AG20443 (cell line): ENCODE results near the gene TIGD7.
"Not testable (repeated sequence)": the region's sequence is repeated elsewhere in the genome, so short reads cannot be mapped to it uniquely, and the experiment has no call there.

ENCODE experiments used
- DNase-seq: peaks from one replicate; pipeline ENCODE4 v3.0.0; 2012; ENCODE audit warnings: low spot score, mixed read lengths

TIGD7 gene

DNA sequence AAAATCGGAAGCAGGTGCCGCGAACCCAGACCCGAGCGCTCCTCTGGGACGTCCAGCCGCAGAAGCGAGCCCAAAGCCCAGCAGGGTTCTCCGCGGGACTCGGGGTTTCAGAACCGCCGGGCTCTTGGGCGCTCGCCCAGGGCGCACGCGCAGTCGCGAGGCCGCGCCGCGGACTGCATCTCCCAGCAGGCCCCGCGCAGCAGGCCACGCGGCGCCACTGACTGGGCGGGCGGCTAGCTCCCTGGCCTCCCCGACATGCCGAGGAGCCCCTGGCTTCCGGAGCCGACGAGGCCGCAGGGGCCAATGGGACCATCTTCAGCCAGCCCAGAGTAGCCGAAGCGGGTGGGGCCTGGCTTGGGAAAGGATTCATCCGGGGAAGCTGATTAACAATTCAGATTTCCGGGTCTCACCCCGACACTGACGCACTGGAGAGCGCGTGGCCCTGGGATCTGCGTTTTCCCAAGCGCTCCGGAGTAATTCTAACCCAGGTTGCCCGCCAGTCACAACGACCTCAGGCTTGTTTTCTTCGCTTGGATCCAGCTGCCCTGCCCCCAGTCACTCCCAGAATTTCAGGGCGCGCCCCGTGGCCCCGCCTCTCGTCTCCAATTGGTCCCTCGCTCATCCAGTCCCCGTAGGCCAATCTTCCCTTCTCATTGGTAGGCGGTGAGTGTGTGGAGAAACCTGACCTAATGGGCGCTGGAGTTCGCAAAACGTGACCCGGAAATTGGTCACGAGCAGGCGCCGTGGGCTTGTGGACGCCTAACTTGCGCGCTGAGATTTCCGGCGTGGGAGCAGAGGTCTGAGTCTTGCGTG is 22.3 kb downstream of the TIGD7 start, which contains the start of gene ZNF263:
Gene ZNF263, plus strand, starts transcription at position 762 of the 813 bp plus-strand sequence. CDS start 328 bp downstream, outside the sequence.
- peak; percentile 97 for DNase-seq

DNA sequence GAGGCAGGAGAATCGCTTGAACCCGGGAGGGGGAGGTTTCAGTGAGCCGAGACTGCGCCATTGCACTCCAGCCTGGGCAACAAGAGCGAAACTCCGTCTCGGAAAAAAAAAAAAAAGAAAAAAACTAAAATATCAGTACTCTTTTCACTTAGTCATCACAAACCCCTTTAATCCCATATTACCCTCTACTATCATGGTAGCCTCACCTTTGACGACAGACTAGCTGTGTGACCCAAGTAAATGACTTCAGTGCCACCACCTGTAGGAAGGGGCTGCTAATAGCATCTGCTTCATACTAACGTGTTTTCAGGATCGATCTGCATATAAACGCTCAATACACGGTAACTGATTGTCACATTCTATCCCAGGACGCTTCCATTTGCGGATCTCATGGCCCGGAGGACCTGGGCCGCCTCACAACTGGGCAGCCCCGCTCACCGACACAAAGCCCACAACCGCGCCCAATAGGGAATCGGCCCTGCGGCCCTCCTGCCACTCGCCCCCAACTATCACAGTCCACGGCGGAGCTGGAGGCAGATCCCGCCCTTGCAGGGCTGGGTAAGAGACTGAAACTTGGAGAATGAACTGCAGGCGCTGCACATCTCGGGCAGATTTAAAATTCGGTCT is 23.0 kb downstream of the TIGD7 start:
- no peak for DNase-seq

DNA sequence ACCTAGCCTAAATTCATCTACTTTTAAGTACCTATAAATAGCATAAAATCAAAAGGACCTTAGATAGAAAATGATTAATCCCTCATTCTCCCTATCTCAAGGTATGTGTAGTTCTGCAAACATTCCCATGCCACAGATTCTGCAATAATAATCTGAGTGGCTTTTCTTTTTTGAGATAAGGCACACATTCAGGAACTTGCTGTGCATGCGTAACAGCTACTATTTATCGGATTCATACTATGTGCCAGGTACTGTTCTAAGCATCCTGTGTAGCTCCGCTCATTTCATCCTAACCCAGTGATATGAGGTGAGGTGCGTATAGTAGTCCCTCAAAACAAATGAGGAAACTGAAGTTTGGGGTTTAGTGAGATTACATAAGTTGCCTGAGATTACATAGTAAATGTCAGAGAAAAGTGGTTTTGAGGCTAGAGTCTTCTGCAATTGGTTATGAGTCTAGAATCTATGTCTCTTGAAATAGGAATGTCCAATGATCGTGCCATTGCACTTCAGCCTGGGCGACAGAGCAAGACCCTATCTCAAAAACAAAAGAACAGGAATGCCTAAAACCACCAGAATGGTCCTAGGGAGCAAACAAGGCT is 23.9 kb downstream of the TIGD7 start:
- no peak for DNase-seq

DNA sequence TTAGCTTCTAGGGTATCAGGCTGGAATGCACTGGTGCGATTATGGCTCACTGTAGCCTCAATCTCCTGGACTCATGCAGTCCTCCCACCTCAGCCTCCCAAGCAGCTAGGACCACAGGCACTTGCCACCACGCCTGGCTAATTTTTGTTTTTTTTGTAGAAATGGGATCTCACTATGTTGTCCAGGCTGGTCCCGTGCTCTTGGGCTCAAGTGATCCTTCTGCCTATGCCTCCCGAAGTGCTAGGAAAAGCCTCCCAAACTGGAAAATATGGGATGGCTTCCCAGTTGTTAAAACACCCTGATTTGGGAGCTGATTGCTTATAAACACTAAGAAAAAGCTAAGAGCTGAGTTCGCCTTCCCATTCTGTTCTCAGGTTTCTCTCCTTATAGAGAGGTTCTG is 28.6 kb downstream of the TIGD7 start:
- no peak for DNase-seq

DNA sequence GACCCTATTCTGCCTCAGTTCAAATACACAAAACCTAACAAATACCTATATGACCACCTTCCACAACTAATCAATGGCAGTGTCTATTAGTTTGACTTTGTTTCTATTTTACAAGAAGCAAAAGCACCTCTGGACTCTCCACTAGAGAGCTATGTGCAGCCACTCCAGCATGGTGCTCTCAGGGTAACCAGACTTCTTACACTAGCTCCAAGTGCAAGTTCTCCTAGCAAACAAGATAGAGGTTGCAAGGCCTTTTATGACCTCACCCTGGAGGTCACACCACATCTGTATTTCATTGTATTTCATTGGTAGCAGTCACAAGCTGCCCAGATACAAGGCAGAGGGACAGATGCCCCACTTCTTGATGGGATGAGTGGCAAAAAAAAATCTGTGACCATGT is 30.3 kb downstream of the TIGD7 start:
- no peak for DNase-seq

DNA sequence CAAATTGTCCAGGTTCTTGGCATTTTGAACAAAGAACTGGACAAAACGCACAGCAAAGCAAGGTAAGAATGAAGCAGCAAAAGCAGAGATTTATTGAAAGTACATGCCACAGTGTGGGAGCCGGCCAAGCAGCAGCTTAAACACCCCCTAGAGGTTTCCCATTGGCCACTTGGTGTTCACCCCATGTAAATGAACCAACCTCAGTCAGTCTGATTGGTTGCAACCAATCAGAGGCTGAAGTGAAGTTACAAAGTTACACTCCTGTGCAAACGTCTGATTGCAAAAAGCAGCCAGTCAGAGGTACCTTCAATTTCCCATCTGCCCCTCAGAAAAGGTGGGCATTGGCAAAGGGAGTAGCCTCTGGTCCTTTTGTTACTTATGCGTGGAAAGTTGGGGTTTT is 30.7 kb downstream of the TIGD7 start:
- no peak for DNase-seq

DNA sequence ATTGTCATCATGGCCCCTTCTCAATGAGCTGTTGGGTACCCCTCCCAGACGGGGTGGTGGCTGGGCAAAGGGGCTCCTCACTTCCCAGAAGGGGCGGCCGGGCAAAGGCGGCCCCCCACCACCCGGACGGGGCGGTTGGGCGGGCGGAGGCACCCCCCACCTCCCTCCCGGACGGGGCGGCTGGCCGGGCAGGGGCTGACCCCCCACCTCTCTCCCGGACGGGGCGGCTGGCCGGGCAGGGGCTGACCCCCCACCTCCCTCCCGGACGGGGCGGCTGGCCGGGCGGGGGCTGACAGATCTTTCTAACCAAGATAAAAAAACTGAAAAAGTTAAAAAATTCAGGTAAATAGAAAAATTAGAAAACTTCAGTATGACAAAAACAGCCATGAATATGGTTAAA is 33.9 kb downstream of the TIGD7 start:
- DNase-seq: not testable (repeated sequence)

DNA sequence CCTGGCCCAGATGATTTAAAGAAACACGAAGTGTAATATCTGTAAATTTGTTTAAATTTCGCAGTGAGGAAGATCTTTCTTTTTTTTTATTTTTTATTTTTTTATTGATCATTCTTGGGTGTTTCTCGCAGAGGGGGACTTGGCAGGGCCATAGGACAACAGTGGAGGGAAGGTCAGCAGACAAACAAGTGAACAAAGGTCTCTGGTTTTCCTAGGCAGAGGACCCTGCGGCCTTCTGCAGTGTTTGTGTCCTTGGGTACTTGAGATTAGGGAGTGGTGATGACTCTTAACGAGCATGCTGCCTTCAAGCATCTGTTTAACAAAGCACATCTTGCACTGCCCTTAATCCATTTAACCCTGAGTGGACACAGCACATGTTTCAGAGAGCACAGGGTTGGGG is 34.5 kb downstream of the TIGD7 start:
- not testable (repeated sequence) for DNase-seq

DNA sequence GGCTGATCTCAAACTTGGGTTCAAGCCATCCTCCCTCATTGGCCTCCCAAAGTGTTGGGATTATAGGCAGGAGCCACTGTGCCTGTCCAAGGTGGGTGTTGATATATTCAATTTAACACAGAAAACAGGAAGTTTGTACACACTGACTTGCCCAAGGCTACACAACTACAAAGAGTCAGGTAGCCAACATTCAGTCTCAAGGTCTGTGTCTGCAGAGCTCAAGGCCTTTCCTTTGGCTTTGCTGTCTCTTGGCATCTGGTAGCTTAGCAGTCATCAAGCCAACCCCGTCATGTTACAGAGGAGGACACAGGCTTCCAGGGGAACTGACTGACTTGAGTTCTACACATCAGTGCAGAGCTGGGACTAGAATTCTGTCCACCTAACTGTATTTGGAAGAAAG is 36.9 kb downstream of the TIGD7 start:
- DNase-seq: no peak

DNA sequence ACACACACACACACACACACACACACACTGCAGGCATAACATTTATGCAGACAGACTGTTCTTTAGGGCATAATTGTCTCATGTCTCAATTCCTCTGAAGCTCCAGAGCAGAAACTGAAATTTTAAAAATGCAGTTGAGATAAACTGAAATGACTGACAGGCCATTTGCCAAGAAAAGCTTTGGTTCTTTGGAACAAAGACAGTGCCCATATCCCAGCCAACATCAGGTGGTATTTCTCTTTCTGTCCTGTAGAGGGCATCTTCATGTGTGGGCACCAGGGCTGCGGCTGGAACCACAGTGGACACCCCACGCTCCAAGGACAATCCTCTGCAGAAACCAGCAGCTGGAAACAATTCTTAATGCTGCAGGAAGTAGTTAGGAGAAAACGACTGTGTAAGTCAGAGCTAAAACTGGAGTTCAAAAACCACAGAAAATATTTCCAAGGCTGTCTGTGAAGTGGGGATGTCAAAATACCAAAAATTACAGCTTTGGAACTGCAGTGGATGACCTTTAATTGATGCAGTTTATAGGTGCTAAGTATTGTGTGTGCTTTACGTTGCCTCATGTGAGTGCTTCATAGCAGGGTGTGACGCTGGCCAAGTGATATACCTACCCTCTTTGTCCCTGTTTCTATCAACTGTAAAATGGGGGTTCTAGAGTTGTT is 38.2 kb downstream of the TIGD7 start:
- peak; percentile 66 for DNase-seq

DNA sequence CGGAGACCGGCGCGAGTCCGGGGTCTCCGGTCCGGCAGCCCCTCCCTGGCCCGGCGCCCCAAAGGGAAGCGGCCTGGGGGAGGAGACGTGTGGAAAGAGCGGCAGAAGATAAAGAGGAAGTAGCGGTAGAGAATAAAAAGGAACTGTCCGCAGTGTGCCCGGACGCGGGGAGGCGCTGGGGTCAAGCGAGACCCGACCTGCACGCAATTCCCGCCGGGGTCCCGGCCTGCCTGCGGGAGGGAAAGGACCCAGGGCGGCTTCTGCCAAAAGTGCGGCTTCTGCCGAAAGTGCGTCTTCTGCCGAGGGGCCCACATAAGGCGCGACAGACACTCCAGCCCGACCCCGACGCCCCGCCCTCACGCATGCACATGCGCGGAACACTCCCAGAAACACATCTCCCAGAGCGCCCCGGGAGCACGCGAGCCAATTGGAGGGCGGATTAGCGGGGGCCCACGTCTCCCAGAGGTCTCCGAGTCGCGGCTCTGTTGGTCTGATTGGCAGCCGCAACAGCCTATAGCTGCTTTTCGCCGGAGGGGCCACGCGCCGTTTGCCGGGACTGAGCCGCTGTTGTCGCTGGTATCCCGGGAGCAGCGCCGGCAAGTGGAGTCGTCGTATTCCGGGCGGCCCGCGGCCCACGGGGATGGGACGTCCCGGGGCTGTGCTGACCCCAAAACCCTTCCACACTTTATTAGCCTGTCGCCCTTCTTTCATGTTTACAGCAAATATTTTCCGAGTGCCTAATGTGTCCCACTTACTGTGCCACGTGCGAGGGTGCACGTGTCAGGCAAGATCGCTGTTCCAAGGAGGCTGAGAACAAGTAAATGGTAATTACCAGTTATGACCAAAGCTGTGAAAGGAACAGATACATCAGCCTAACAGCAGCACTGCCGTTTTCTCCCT is 40.8 kb downstream of the TIGD7 start:
- DNase-seq: peak; percentile 97

DNA sequence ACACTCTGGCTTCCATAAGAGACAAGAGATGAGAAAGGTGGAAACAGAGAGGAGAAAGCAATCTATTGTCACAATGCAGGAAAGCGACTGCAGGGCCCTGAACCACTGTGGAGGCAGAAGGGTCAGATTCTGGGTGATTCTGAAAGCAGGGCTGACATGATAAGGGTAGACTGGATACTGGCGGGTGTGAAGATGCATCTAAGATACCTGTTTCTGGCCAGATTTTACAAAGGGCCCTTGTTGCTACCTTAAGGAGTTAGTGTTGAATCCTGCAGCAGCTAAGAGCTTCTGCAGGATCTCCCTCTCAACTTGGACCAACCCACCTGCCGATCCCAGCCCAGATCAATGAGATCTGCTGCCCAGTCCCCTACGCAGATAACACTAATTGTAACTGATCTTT is 42.7 kb downstream of the TIGD7 start:
- DNase-seq: no peak

DNA sequence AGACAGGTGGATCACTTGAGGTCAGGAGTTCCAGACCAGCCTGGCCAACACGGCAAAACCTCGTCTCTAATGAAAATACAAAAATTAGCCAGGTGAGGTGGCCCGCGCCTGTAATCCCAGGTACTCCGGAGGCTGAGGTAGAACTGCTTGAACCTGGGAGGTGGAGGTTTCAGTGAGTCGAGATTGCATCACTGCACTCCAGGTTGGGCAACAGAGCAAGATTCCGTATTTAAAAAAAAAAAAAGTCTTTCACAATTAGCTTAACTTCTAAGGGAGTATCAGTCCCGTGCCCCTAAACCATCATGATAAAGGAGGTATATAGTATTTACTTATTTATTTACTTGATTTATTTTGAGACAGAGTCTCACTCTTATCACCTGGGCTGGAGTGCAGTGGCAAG is 45.4 kb downstream of the TIGD7 start:
- no peak for DNase-seq

DNA sequence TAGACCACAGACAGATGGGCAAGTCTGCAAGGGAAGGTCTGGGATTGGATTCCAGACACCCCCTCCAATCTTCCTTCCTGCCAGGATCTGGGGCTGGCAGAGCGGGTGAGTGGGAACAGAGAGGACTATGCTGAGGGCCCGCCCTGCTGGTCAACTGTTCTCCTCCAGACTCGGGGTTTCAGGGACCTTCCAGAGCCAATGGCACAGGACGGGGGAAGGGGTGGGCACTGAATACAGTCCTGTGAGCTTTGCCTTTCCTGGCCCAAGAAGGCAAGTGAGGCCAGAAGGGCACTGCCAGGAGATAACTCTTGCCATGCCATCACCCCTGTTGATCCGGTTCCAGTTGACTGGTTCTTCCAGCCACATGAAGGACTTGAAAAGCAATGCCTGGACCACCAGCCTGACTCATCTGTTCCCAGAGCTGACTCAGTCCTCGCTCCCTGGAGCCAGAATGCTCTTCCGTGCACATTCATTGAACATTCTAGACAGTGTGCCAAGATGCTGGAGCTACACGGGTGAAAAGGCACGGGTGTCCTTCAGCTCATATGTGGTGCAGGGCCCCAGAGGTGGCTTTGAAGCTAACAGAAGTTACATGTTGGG is 48.3 kb downstream of the TIGD7 start:
- DNase-seq: peak; percentile 32

DNA sequence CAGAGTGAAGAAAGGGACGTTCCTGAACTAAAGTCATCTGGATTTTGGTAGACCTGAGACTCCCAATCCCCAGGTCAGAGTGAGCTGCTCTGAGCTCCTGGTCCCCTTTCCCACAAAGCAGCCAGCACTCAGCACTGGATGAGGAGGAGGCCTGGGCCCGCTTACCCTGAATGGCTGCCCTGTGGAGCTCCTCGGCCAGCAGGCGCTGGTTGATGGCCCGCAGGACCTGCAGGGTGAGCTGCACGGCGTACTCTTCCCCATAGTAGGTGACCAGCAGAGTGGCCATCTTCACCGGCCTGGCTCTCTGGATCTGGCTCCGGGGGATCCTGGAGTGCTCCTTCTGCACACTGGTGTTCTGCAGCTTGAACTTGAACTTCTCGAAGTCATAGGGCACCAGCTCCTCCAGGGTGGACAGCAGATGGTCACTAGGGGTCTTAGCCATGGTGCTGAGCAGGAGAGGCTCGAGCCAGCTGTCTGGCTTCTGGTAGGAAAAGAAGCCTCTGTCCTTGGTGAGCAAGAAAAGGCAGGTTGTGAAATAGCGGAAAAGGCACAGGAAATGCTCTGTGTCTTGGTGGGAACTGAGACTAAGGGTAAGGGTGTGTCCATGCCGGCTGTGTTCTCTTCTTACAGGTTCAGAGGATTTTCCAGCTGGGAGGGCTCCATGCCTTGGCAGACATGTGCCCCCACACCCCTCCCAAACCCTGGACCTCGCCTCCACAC is 48.9 kb downstream of the TIGD7 start, which contains the start of gene MEFV:
Gene MEFV, minus strand, starts transcription at position 488 of the 720 bp plus-strand sequence. Its CDS starts 46 bp downstream, at position 442.
- no peak for DNase-seq

DNA sequence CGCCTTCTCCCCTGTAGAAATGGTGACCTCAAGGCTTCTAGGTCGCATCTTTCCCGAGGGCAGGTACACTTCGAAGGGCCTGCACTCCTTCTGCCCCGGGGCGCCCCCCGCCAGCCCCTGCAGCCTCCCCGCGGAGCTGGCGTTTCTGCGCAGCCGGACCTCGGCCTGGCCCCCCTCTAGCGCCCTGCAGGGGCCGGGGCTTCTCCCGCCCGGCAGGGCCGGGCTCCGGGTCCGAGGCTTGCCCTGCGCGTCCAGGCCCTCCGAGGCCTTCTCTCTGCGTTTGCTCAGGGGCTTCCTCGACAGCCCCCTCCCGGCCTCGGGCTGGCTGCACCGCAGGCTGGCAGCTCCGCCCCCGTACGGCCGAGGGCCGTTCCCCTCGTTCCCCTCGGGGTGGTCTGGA is 50.9 kb downstream of the TIGD7 start:
- DNase-seq: no peak

DNA sequence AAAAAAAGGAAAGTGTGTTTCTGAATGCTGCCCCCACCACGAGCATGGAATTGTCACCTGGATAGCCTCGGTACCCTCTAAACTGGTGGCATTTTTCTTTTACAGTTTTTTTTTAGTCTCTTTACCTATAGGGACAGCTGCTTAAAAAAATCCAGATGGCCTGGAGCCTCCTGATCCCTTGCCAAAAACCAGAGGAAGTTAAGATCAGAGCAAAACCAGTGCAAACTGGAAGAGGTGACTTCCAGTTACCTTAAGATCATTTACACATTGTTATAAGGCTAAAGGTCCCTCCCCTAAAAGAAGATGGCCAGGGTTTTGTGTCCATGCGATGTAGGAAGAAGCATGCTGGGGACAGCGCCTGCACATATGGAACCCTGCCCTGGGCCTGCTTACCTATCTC is 52.3 kb downstream of the TIGD7 start:
- DNase-seq: no peak

DNA sequence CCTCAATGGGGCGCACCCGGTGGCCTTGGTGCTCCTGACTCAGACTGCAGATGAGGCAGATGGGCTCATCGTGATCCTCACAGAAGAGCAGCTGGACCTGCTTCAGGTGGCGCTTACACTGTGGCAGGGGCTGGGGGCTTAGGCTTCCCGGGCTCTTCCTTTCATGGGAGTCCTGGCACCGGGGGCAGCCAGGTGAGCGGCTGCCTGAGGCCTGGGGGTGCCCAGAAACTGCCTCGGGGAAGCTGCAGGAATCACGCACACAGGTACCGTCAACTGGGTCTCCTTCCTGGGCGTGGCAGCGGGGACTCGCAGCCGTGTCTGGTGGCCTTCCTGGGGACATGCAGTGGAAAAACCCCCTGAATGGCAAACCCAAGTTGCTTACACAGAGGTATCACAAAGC is 55.8 kb downstream of the TIGD7 start:
- no peak for DNase-seq

DNA sequence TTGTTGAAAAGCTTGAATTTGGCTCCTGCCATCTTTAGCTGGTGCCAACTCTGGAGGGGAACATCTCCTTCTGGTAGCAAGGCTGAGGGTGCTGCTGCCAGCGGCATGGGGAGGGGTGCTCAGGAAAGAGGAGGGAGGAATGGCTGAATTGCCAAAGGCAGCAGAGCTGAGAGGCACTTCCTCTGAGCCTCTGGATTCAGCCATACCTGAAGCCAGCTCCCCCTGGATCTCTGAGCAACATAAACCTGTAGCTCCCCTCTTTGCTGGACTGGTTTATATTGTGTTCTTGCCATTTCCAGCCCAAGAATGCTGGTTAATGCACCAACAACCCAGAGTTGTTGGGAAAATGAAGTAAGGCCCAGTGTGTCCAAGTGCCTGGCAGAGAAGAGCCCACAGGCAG is 56.2 kb downstream of the TIGD7 start:
- DNase-seq: no peak
